LoVo (cell line): ENCODE data around the gene HHAT.
"Not testable (repeated sequence)": the region's sequence is repeated elsewhere in the genome, so short reads cannot be mapped to it uniquely, and the experiment has no call there.

Experiments used
- DNase-seq: peaks from one replicate; pipeline ENCODE4 v3.0.0-alpha.2; 2016; ENCODE audit warnings: low spot score

The HHAT gene

DNA sequence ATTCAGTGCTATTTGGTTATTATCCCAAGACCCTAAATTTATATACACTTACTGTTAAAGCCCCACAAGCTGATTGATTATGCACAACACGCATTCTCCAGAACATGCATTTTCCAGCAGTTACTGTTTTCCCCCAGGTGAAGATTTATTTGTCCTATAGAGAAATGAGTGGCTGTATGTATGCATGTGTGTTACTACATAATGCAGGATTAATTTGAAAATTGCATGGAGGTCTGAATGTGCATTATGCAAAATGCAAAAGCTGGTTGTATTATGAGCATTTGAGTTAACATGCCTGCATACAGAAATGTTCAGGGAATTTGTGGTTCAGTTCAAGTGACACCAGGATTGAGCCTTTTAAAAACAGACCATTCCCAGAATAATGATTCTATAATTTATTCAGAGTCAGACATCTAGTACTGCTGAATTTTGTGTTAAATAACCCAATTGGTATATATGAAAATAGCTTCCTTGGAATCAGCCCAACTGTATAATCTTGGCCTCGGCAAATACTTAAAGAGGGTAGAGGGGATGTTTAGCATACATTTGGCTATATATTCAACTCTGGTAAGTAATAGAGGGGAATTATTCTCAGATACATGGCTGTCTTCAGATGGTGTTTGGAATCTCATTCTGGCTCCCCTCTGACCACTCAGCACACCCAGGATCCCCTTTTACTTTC is 320.0 kb downstream of the HHAT start:
- no peak for DNase-seq

DNA sequence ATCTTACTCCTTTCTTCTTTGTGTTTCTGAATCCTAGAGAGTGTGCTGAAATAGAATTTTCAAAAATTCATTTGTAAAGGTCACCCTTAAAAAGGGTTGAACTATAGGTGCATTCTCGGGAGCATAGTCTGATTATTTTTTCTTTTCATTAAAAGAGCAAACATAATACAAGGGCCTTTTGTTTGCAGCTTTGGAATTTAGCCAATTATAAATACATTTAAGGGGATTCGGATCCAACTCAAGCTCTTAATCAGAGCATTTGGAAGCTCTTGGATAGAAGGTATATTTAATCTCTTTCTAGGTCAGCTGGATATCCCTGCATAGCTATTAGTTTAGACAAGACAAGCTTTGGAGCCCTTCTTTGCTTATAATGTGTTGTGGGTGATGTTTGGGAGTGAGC is 321.7 kb downstream of the HHAT start:
- no peak for DNase-seq

DNA sequence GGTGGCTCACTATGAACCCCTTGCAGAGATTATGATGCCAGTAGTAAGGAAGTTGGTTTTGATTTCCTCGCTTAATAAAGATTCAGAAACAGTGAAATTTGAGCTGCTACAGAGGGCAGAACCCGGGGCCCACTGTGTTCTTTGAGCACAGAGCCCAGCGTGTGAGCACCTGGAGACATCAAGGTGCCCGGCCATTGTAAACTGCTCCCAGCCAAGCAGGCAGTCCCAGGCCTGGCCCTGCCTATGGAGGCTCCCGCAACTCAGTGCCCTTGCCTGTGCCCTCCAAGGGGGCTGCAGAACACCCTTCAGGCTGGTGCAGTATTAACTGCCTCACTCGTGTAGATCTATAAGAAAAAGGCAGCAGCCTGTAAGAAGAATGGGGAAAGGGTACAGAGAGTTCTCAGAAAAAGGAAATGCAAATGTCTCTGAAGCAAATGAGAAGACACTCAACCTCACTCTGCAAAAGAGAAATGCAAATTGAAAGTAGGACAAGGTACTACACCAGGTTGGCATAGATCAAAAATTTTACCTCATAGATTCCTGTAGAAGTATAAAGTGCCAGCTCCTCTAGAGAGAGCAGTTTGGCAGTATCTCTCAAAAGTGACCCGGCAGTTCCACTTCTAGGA is 323.7 kb downstream of the HHAT start:
- DNase-seq = no peak

DNA sequence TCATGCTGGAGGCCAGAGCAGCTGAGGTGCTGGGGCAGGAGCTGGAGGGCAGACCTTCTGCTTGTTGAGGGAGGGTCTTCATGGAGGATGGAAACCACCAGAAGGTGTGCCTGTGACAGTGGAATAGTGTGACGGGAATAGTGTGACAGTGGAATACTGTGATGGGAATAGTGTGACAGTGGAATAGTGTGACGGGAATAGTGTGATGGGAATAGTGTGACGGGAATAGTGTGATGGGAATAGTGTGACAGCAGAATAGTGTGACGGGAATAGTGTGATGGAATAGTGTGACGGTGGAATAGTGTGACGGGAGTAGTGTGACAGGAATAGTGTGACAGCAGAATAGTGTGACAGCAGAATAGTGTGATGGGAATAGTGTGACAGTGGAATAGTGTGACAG is 325.1 kb downstream of the HHAT start:
- DNase-seq = no peak

DNA sequence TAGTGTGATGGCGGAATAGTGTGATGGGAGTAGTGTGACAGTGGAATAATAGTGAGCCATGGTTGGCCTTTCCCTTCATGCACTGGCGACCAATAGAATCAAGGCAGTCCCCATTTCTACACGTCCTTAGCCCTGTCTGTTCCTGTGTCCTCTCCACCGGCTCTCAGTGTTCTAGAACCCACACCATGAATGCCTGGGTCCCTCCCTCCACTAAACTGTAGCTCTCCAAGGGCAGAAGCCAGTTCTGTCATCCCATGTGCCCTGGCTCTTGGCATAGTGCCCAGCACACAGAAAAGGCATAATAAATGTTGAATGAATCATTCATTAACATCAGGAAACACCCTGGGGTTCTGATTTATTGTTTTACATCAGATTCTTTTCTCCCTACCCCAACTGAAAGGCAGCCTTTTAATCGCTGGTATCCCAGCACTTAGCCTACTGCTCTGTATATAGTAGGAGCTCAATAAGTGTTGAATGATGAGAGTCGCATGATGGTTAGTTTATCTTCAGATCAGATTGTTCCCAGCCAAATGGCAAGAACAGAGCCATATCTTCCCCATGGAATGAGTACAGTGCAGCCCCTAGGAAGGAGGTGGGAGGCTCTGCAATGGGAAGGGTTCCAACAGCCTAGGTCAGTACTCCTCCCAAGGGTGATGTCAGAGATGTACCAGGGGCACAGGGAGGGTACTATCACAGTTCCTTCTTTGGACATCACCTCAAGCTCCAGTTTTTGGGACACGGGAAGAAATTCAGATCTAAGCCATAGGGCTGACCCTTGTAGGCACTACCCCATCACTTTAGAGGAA is 325.7 kb downstream of the HHAT start:
- no peak for DNase-seq

DNA sequence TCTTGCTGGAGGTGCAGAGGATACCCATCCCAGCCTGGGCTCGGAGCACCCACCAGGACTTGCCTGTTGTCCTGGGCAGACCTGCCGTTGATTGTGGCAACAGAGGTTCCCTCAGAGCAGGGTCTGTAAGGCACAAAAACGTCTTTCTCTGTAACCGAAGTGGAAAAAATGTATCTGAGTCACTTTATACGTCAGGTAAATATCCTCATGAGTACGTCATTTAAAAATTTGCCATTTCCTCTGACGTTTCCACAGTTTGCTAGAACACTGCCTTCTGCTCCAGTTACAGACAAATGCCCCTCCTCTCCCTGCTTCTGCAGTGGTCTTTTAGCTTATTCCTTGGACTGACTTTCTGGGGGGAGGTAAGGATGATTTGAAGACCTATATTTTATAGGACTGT is 326.8 kb downstream of the HHAT start:
- DNase-seq = no peak

DNA sequence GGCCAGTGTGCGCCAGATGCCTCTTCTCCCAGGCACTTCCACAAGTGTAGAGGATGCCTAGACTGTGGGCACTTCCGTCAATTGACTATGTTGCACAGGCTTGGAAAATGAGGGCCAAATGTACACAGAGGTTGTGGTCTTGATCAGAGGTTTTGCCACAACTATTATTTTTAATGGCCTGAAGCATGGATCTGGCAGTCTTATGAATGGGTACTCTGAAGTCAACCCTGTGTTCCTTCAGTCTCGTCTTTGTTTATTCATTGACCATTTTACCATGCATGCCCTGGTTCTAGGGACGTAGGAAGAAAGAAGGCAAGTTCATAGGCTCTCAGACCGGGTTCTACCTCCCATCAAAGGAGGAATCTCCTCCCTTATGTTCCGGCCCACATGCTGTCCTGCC is 329.1 kb downstream of the HHAT start:
- no peak for DNase-seq

DNA sequence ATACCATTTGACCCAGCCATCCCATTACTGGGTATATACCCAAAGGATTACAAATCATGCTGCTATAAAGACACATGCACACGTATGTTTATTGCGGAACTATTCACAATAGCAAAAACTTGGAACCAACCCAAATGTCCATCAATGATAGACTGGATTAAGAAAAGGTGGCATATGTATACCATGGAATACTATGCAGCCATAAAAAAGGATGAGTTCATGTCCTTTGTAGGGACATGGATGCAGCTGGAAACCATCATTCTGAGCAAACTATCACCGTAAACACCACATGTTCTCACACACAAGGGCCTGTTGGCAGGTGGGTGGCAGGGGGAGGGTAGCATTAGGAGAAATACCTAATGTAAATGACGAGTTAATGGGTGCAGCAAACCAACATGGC is 332.8 kb downstream of the HHAT start:
- not testable (repeated sequence) for DNase-seq

DNA sequence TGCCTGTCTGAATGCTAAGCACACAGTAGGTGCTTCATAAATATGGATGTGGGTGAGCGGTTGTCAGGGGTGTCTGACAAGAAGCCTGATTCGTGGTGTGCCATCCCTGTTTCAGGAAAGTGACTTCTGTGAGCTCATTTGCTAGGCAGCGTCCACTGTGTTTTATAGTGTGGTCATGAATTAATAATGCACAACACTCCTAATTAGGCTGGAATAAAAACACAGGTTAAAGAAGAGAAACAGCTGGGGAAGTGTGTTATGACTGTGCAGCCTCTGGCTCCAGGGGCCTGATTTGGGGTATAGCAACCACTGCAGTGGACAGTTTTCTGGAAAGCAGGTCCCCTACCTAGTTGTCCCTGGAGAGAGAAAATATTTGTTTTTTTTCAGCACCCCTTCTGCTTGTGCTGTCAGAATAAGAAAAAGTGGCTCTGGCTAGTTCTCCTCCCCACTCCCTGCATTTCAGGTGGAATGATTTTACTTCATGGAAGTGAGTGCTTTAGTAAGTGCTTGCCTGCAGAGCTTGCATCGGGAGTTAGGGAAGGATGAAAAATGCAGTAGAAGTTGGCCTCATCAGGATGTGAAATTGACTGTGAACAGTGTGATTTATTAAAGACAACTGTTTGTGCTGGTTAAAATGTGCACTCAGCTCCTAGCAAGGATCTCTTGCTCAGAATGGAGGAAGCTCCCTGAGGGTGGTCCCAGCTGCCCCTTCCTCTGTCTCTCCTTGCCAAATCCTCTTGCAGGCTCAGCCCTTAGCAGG is 333.8 kb downstream of the HHAT start:
- DNase-seq = no peak

DNA sequence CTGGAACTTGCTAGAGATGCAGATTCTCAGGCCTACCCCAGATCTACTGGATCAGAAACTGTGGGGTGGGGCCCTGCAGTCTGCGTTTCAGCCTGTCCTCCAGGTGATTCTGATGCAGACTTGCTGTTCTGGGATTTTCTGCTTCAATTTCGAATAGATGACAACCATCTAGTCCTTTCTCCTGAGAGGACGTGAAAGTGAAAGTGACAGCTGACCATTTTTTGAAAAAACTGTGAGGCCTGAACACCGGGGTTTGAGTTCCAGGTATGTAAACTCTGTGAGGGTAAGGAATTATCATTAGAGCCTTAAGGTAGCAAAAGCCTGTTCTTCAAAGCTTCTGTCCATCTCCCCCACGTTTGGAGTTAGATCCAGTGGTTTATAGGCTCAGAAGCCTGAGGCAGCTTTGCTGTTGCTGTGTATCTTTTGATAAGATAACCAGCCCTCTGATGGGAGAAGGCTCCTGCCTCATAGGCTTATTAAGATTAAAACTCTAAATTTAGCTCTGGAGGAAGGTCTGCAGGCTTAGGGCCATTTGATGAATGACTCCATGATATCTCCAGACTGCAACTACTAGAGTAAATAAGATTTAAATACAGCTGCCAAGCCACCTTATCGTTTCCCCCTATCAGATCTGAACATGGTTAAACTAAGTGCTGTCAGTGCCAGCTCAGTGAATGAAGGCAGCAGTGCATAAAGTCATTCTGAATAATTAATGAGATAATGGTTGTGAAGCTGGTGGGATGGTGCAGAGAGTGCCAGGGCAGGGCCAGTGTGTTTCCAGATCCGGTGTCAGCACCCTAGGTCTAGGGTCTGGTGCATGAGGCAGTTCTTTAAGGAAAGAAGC is 335.2 kb downstream of the HHAT start:
- no peak for DNase-seq

DNA sequence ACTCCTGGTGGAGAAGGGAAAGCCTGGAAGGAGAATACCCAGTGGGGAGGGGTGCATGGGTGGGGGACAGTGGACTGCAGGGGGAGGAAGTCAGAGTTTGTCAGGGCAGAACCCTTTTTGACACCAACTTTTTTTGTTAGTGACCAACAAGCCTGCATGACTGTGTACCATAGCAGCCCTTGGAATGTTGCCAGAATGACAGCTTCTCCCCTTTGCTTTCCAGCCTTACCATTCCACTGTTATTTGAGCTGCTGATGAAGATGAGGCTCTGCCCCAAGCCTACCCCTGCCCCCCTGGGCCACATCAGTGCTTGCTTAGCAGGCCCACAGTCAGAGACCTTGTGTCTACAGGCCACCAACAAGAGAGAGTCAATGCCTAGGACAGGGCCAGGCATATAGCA is 341.2 kb downstream of the HHAT start:
- DNase-seq = no peak

DNA sequence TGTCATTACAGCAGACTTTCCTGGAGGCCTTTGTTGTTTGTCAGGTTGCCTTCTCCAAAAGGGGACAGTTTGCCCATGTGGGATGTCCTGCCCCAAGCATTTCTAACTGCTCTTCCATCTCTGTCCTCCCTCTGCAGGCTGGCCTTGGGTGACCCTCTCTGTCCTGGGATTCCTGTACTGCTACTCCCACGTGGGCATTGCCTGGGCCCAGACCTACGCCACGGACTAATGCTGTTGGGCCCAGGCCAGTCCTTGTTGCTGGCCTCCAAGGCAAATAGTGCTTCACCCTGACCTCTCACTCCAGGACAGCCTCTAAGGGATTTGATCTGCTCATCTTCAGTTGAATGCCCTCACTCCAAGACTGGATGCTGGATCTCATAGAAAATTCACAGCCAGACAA is 345.4 kb downstream of the HHAT start:
- no peak for DNase-seq

DNA sequence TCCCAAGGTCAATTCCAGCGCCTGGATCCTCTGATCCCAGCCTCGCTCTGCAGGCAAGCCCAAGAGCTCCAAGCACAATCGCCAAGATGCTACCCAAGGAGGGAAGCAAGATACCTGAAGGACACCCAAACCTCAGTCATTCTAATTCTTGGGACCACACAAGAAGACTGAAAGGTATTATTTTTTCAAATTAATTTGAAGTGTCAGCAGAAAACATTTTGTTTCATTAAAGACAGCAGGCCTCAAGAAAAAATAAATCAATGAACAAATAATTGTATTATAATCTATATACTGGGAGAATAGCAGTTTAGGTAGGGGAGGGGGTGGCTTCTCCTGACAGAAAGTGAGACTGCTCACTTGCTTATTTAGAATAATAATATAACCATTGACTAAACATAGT is 347.8 kb downstream of the HHAT start:
- no peak for DNase-seq

DNA sequence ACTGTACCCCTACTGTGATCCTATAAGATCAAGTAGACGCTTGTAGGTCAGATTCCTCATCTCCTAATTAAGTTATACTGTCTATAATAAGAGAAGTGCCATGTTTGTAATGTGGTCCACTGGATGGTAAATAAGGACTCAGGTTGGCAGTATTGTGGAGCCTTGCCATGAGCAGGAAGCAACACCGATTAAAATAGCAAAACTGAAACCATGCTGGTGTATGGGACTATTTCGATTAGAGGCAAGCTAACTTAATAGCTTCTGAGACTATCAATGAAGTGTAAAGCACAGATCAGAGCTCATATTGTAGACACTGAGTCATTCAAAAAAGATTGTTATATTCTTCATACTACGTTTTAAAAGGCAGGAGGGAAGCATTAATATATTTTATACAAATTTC is 348.8 kb downstream of the HHAT start:
- DNase-seq = no peak

DNA sequence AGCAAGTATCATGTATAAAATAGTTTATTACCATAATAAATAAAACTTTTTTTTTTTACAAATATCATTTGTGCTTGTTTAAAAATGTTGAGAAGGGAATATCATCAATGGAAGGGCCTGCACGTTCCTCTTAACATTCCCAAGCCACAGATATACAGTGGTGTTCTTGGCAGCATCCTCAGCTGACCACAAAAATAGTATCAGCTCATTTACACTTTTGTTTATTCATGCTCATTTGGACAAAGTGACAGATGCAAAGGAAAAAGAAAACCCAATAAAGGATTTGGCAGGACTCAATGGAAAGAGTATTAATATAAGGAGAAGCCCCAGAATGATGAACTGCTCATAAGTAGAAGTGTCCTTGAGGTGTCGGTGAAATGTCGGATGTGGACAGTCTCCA is 349.6 kb downstream of the HHAT start:
- no peak for DNase-seq

DNA sequence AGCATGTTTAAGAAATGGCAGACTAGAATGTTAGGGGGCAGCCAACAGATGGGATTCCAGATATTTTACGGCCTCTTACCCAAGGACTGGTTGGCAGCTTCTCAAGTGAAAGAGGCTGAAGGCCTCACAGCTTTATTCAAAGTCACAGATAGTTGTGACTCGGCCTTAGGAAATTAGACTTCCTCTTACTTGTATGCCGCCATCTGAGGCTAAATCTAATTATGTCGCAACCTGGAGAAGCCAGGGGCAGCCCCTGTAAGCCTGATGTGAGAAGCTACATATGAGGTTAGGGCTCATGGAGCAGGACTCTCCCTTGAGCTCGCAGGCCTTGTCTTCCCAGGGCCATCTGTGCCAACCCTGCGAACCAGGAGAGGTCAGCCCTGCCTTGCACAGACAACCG is 352.5 kb downstream of the HHAT start:
- no peak for DNase-seq

DNA sequence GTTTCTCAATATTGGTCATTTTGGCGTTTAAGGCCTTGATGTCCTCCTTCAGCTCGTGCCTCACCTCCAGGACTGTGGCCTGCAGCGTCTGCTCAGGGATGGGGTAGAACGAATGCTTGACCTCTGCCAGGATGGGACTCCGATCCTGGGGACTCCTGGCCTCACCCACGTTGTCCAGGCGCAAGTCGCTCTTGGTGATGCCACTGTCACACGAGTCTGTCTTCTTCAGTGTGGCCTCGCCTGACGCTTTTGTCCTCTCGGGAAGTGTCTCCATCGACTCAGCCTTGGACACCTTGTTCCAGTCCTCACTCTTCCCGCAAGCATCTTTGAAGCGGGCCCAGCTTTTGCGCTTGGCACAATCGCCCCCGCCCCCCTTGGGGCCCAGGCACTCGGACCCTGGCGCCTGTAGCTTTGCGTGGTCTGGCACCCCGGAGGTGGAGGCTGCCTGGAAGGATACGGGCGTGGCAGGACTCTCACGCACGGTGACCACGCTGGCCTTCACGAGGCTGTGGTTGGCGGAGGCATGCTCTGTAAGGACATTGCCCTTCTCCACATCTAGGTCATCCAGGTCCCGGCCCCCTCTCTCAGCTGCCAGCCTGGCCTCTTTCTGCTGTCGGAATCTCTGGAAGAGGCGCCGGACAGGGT is 354.8 kb downstream of the HHAT start:
- no peak for DNase-seq

DNA sequence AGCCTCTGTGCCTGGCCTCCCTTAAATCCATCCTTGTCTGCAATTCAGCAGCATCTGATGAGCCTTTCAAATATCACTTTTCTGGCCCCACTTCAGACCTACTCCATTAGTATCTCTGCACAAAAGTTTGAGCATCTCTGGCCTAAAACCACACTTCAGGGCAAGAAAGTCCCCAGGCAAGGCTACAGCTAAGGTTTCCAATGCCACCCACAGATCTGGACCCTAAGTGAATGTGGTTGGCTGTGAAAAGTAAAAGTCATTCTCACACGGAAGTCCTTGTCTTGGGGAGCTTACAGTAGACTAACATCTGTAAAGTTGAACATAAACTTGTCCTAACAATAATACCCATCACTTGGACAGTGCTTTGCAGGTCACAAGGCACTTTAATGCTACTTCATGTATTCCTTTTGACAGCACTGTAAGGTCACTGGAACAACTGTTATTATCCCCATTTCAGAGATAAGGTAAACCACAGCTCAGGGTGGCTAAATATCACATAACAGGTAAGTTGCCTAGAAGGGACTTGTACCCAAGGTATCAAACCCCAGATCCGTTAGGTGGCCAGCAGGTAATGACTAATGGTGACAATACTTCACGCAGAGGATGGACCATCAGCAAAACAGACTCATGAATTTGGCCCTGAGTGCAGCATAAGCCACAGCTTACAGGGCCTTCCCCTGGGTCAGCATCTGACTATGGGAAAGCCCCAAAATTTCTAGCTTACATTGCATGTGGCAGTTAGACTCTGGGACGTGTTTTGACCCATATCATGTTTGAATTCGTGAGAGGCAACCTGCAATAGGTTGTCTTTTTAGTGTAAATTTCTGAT is 356.0 kb downstream of the HHAT start:
- DNase-seq = no peak

DNA sequence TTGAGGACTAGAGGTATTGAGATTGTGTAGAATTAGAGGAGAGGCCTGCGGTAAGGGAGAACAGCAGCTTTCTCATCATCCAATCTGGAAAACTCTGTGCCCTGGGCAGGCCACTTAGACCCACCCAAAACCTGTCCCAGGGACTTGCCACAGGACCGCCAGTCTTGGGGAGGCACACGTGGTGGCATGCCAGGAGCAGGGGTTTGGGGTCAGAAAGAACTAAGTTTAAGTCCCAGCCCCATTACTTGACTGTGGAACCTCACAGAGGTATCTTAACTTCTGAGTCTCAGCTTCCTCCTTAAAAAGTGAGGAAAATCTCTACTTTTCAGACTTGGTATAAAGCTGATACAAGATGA is 356.6 kb downstream of the HHAT start:
- no peak for DNase-seq

DNA sequence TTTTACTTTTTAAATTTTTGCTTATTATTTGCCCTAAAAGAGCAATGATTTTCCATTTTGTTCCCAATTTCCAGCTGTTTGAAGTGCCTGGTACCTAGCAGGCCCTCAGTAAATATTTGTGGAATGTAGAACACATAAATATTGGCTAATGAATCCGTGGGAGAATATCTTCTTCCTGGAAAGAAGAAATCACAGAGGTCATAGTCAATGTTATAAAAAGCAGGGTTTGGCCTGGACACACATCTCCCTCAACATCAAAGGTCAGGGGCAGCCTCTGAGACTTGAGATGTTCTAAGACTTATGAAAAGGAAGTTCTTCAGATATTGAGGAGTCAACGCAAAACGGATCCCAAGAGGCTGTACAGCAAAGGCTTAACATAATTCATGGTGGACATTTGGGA is 358.1 kb downstream of the HHAT start:
- DNase-seq = no peak
